GM19372 (cell line): ENCODE measurements around the gene USP7.

Source experiments
- ATAC-seq: cut with Tn5 transposase; IDR thresholded peaks from one replicate; pipeline ENCODE4 v1.9.1; 2021; ENCODE audit warnings: mild to moderate bottlenecking, low read depth, moderate library complexity; ENCODE audit not compliant: unreplicated experiment

The USP7 gene

GRCh38 chr16:8867216-8867931, 96.3 kb downstream of the USP7 start:
- ATAC-seq, result no peak

- ATAC-seq, result no peak
These were observed 96.9 kb downstream of the USP7 start for GRCh38 chr16:8866884-8867215.

- no peak for ATAC-seq
These were observed 97.4 kb downstream of the USP7 start for GRCh38 chr16:8866118-8866883.

GRCh38 chr16:8865145-8865882, 98.4 kb downstream of the USP7 start:
- no peak for ATAC-seq

GRCh38 chr16:8864480-8865110, 99.1 kb downstream of the USP7 start:
- ATAC-seq, result no peak

- no peak for ATAC-seq
These were observed 99.9 kb downstream of the USP7 start for GRCh38 chr16:8863594-8864424.

GRCh38 chr16:8862309-8863130, 101.2 kb downstream of the USP7 start:
- ATAC-seq, result no peak

GRCh38 chr16:8861563-8862308, 102.0 kb downstream of the USP7 start:
- no peak for ATAC-seq

- no peak for ATAC-seq
These were observed 103.5 kb downstream of the USP7 start for GRCh38 chr16:8859913-8860881.

- ATAC-seq, result no peak
These were observed 104.5 kb downstream of the USP7 start for GRCh38 chr16:8858994-8859912.

GRCh38 chr16:8855972-8856371, 107.7 kb downstream of the USP7 start:
- no peak for ATAC-seq

GRCh38 chr16:8855051-8855786, 108.5 kb downstream of the USP7 start:
- ATAC-seq, result no peak

- ATAC-seq, result no peak
These were observed 109.3 kb downstream of the USP7 start for GRCh38 chr16:8854298-8854948.

- no peak for ATAC-seq
These were observed 110.1 kb downstream of the USP7 start for GRCh38 chr16:8853611-8854010.

GRCh38 chr16:8853150-8853549, 110.6 kb downstream of the USP7 start:
- ATAC-seq, result no peak
